HepG2 (cell line): ENCODE results near the gene PNPLA2. TPM values are rescaled to one million over a fixed set of nuclear protein-coding genes. Genes with fewer than 3 reads are reported as not detected.
A peak's percentile ranks its signal among the peaks of the same experiment; 100 is the strongest.

Source experiments
- ATAC-seq: fragments of 200-7000 bp; cut with Tn5 transposase; 3 replicates; pipeline ENCODE4 v1.9.1; 2020; ENCODE audit warnings: mild to moderate bottlenecking, moderate library complexity
- BruUV-seq: library from RNA; stranded (reverse); fragments of 400-500 nt; replicated peaks from 2 replicates; lab custom pipeline; 2021; lab: Mats Ljungman, UMichigan
- CTCF ChIA-PET: fragments of 300-600 bp; formaldehyde crosslinking; extraction: SDS; loops from one replicate; lab custom pipeline; 2021; ENCODE audit warnings: low total read pairs, inconsistent platforms, low intra/inter-chr PET ratio; lab: Yijun Ruan, JAX
- POLR2A ChIA-PET: fragments of 350-600 bp; sonication (Branson Sonifier 250); formaldehyde crosslinking; loops from one replicate; lab custom pipeline; 2020; ENCODE audit warnings: antibody characterized with exemption, inconsistent platforms; lab: Yijun Ruan, JAX
- DNase-seq: peaks from one replicate; pipeline ENCODE4 v3.0.0-alpha.2; 2015; ENCODE audit warnings: low spot score
- FAIRE-seq: peaks from 3 replicates; lab custom pipeline; 2011; peaks lifted over from hg19 to GRCh38; lab: Jason Lieb, UNC
- H2AFZ ChIP-seq: one replicate; pipeline ENCODE4 v1.6.1; 2011; ENCODE audit warnings: low read length, inconsistent platforms
- H3K27ac ChIP-seq: fragments of 300-600 bp; 3 replicates; pipeline ENCODE4 v1.8.0; 2011; ENCODE audit warnings: mixed run types, mild to moderate bottlenecking, mixed read lengths, low read length, inconsistent platforms; ENCODE audit not compliant: insufficient read depth; ENCODE audit errors: extremely low read length
- H3K27me3 ChIP-seq, 2 experiments: fragments of 200-600 bp in 1 of 2; 2 replicates in 1 of 2; 3 replicates in 1 of 2; pipeline versions ENCODE4 v1.6.0 to v1.8.0; 2011; ENCODE audit warnings: low read length in 2 of 2, mild to moderate bottlenecking in 2 of 2, moderate library complexity in 2 of 2, inconsistent platforms in 1 of 2; ENCODE audit not compliant: insufficient read depth in 2 of 2, control insufficient read depth in 1 of 2
- H3K36me3 ChIP-seq, 2 experiments: fragments of 200-600 bp in 1 of 2; replicated peaks in 1 of 2; 2 replicates in 1 of 2; 3 replicates in 1 of 2; pipeline versions ENCODE4 v1.5.1 to v1.8.0; 2011; ENCODE audit warnings: low read length in 2 of 2, inconsistent platforms in 1 of 2; ENCODE audit not compliant: insufficient read depth in 2 of 2, control insufficient read depth in 1 of 2
- H3K4me1 ChIP-seq: 2 replicates; pipeline ENCODE4 v1.5.1; 2012; ENCODE audit warnings: low read length, inconsistent platforms; ENCODE audit not compliant: insufficient read depth
- H3K4me2 ChIP-seq: 2 replicates; pipeline ENCODE4 v1.6.0; 2011; ENCODE audit warnings: low read depth, low read length, inconsistent platforms
- H3K4me3 ChIP-seq, 3 experiments: fragments of 200-600 bp in 1 of 3; sonication (generic), shearing (Covaris generic) in 1 of 3; replicated peaks in 1 of 3; 2 replicates each; pipeline ENCODE4 v1.5.1; 2011 to 2016; ENCODE audit warnings: low read length in 3 of 3, inconsistent platforms in 2 of 3, low read depth in 2 of 3, mild to moderate bottlenecking in 2 of 3, control low read depth in 1 of 3, mixed read lengths in 1 of 3; ENCODE audit not compliant: insufficient read depth in 1 of 3
- H3K79me2 ChIP-seq: one replicate; pipeline ENCODE4 v1.6.1; 2011; ENCODE audit warnings: low read length, inconsistent platforms; ENCODE audit not compliant: insufficient read depth
- H3K9ac ChIP-seq: 2 replicates; pipeline ENCODE4 v1.6.0; 2011; ENCODE audit warnings: mild to moderate bottlenecking, low read depth, low read length, inconsistent platforms; ENCODE audit not compliant: insufficient read depth
- H3K9me3 ChIP-seq: 2 replicates; pipeline ENCODE4 v1.5.1; 2012; ENCODE audit warnings: mild to moderate bottlenecking, low read length
- H4K20me1 ChIP-seq: 2 replicates; pipeline ENCODE4 v1.6.0; 2011; ENCODE audit warnings: inconsistent platforms, mild to moderate bottlenecking, low read length, moderate library complexity; ENCODE audit not compliant: insufficient read depth
- AGO2 ChIP-seq: fragments of 200-400 bp; formaldehyde crosslinking; optimal IDR thresholded peaks from 2 replicates; pipeline ENCODE3; 2017; ENCODE audit warnings: mild to moderate bottlenecking, low read depth, low read length, moderate library complexity
- DRAP1 ChIP-seq: IDR thresholded peaks from 2 replicates; pipeline ENCODE4 v1.6.1; 2016; ENCODE audit warnings: missing genetic modification reagents, missing compliant biosample characterization
- GATAD1 ChIP-seq: IDR thresholded peaks from 2 replicates; pipeline ENCODE4 v1.6.1; 2016; ENCODE audit warnings: missing genetic modification reagents, missing compliant biosample characterization
- HMGA1 ChIP-seq: sonication (generic); formaldehyde crosslinking; conservative IDR thresholded peaks from 2 replicates; pipeline ENCODE4 v1.4.0; 2020; ENCODE audit warnings: missing genetic modification reagents
- HNRNPLL ChIP-seq: fragments of 200-400 bp; formaldehyde crosslinking; IDR thresholded peaks from 2 replicates; pipeline ENCODE4 v1.6.1; 2017; ENCODE audit warnings: mild to moderate bottlenecking, low read depth, low read length; ENCODE audit not compliant: poor library complexity, severe bottlenecking
- MBNL3 ChIP-seq: fragments of 250-450 bp; sonication (Bioruptor Pico); conservative IDR thresholded peaks from 2 replicates; pipeline ENCODE4 v1.8.0; 2022; ENCODE audit warnings: mild to moderate bottlenecking, inconsistent platforms
- MTERF4 ChIP-seq: sonication (generic); formaldehyde crosslinking; IDR thresholded peaks from 2 replicates; pipeline ENCODE4 v1.8.0; 2023; ENCODE audit warnings: mild to moderate bottlenecking, missing genetic modification reagents
- SOX5 ChIP-seq: IDR thresholded peaks from 2 replicates; pipeline ENCODE4 v1.6.1; 2016; ENCODE audit warnings: borderline replicate concordance
- U2AF2 ChIP-seq: fragments of 200-400 bp; formaldehyde crosslinking; IDR thresholded peaks from 2 replicates; pipeline ENCODE4 v1.6.1; 2017; ENCODE audit warnings: low read depth, mild to moderate bottlenecking, low read length
- ZBTB25 ChIP-seq: IDR thresholded peaks from 2 replicates; pipeline ENCODE4 v1.6.1; 2018; ENCODE audit warnings: missing genetic modification reagents
- ZNF225 ChIP-seq: sonication (generic); formaldehyde crosslinking; IDR thresholded peaks from 2 replicates; pipeline ENCODE4 v1.4.0; 2020; ENCODE audit warnings: mild to moderate bottlenecking, missing genetic modification reagents
- ZNF235 ChIP-seq: sonication (generic); formaldehyde crosslinking; IDR thresholded peaks from 2 replicates; pipeline ENCODE4 v1.8.1; 2023; ENCODE audit warnings: mild to moderate bottlenecking, missing genetic modification reagents, borderline replicate concordance
- ZNF430 ChIP-seq: sonication (generic); formaldehyde crosslinking; IDR thresholded peaks from 2 replicates; pipeline ENCODE4 v1.9.0; 2021; ENCODE audit warnings: mild to moderate bottlenecking, missing genetic modification reagents
- ZNF616 ChIP-seq: sonication (generic); formaldehyde crosslinking; IDR thresholded peaks from 2 replicates; pipeline ENCODE4 v1.5.0; 2020; ENCODE audit warnings: low read depth, mild to moderate bottlenecking, missing genetic modification reagents
- ZNF652 ChIP-seq: IDR thresholded peaks from 2 replicates; pipeline ENCODE4 v1.6.1; 2016; ENCODE audit warnings: low read depth, borderline replicate concordance
- ZNF775 ChIP-seq: sonication (generic); formaldehyde crosslinking; IDR thresholded peaks from 2 replicates; pipeline ENCODE4 v1.4.0; 2020; ENCODE audit warnings: missing genetic modification reagents, mild to moderate bottlenecking, moderate library complexity, borderline replicate concordance
- WGBS: methylation state at CpG from one replicate; pipeline ENCODE4 v1.1.6; 2017; ENCODE audit warnings: low lambda C conversion rate; 5-methylcytosine and 5-hydroxymethylcytosine counted together
- in situ Hi-C: cut with HindIII; loops from 2 replicates; pipeline ENCODE4 v1.10.0; 2017; ENCODE audit warnings: low pct_unique_long_range_greater_than_20kb; ENCODE audit not compliant: extremely low pct_ligation_motif_present
- intact Hi-C: fragments of 100-400 bp; cut with micrococcal nuclease; formaldehyde crosslinking; loops from one replicate; pipeline ENCODE4 v1.10.0; 2022; ENCODE audit not compliant: unreplicated experiment
- polyA plus RNA-seq, 8 experiments: library from polyadenylated mRNA; depleted of rRNA in 3 of 8; stranded (reverse) in 7 of 8; unstranded in 1 of 8; fragments of >200 nt; fragmentation: Illumina TruSeq in 4 of 8; extraction: Trizol in 4 of 8; gene quantifications; 2 replicates each; pipeline versions ENCODE4 v1.2.1 to v1.2.3, GENCODE V29; 2011 to 2016; ENCODE audit warnings: low read depth in 4 of 8, missing spikeins in 1 of 8, mixed read lengths in 1 of 8; ENCODE audit not compliant: insufficient read depth in 1 of 8
- total RNA-seq, 5 experiments: library from RNA; depleted of rRNA; stranded (reverse); fragments of >200 nt; fragmentation: Illumina TruSeq; extraction: Trizol; gene quantifications; 2 replicates each; pipeline ENCODE4 v1.2.3, GENCODE V29; 2016; ENCODE audit warnings: low read depth in 1 of 5

PNPLA2 gene
- total and polyA plus RNA-seq, 2 of the 13 experiments (the other 11 are each of a cell fraction or from before 2014, with no cell fraction given): 10.5 to 43.2 TPM

DNA sequence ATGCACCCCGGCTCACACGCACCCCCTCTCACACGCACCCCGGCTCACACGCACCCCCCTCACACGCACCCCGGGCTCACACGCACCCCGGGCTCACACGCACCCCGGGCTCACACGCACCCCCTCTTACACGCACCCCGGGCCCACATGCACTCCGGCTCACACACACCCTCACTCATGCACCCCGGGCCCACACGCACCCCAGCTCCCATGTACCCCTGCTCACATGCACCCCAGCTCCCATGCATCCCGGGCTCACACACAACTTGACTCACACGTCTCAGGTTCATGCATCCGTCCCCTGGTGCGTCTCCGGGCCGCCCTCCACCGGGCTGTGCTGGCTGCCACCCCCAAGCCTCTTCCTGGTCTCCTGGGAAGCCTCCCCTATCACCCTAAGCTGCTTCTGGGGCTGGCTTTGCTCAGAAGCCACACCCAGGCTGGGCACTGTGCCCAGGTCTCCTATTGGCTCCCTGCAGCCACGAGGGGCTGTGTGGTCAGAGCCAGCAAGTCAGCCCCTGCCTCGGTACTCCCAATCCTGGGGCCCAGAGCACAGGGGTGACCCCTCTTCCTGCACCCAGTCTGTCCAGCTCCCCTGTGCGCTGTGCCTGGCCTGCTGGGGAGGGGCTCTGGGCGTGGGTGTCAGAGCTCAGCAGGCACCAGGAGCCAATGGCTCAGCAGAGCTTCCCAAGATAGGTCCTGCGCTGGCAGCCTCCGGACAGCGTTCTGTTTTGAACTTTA, 40.8 kb downstream of the PNPLA2 start:
- no peak overlapping the region for H3K4me2 ChIP-seq
- ChIA-PET POLR2A (interaction anchor here (1.1 kb wide), 1 partner anchor 15 kb away, joined by 3 read pairs; no protein-coding TSS in a partner anchor), CTCF (no interaction called here)
- no peaks in the 10 kb centered on the region for H3K9me3 ChIP-seq
- DNase-seq (no peak), ATAC-seq (peak; percentile 4; the same call in 2 of the 3 replicates), FAIRE-seq (no peak)
- H3K4me1 ChIP-seq: no peaks in the 10 kb centered on the region
- in situ Hi-C loops (no loop called here), intact Hi-C loops (no loop called here)
- BruUV-seq: no TSS peak
- no peaks in the 10 kb centered on the region for H3K79me2 ChIP-seq
- H3K27me3 ChIP-seq: no peaks in the 10 kb centered on the region
- H3K4me3 ChIP-seq: no peak overlapping the region
- no peaks in the 10 kb centered on the region; the same call in 1 of the 2 replicates for H4K20me1 ChIP-seq
- no peak overlapping the region for H2AFZ ChIP-seq
- 96% methylated on average over 25 of the region's 31 CpGs for WGBS
- H3K27ac ChIP-seq: no peak overlapping the region
- no peak overlapping the region for H3K9ac ChIP-seq
- peaks cover 0 to 3% of the 10 kb centered on the region in 2 experiments; a peak in 2 of 5 replicates for H3K36me3 ChIP-seq
- peak; percentile 59 for TF ChIP-seq HNRNPLL
- TF ChIP-seq MTERF4 (CRISPR knock-in tag): no peak
- TF ChIP-seq AGO2: peak; percentile 60
- no peak for TF ChIP-seq U2AF2
- TF ChIP-seq ZNF652: no peak
- TF ChIP-seq MBNL3 (CRISPR knock-in tag): no peak
- no peak for TF ChIP-seq SOX5 (CRISPR knock-in tag)
- TF ChIP-seq ZNF235 (CRISPR knock-in tag): no peak
- TF ChIP-seq ZNF775 (CRISPR knock-in tag): no peak
- TF ChIP-seq GATAD1 (CRISPR knock-in tag): no peak
- no peak for TF ChIP-seq ZNF430 (CRISPR knock-in tag)
- no peak for TF ChIP-seq HMGA1 (CRISPR knock-in tag)
- TF ChIP-seq ZNF616 (CRISPR knock-in tag): no peak
- TF ChIP-seq DRAP1: no peak
- TF ChIP-seq ZBTB25 (CRISPR knock-in tag): no peak
- TF ChIP-seq ZNF225: no peak
